T follicular helper cell (primary cell): Measurements from ENCODE around the gene CXCR4.
"Not testable (repeated sequence)": the region's sequence is repeated elsewhere in the genome, so short reads cannot be mapped to it uniquely, and the experiment has no call there.

ENCODE experiments used
- DNase-seq: peaks from one replicate; pipeline ENCODE4 v3.0.0-alpha.2; 2020; ENCODE audit warnings: low read depth

The CXCR4 gene

GRCh38 chr2:136075476-136075875 lies 42.5 kb downstream of the CXCR4 start:
- no peak for DNase-seq

- DNase-seq, result no peak
These were observed 45.3 kb downstream of the CXCR4 start for GRCh38 chr2:136072621-136073020.

- DNase-seq, result not testable (repeated sequence)
These were observed 46.1 kb downstream of the CXCR4 start for GRCh38 chr2:136071887-136072286.

- DNase-seq, result no peak
These were observed 47.0 kb downstream of the CXCR4 start for GRCh38 chr2:136070913-136071312.

GRCh38 chr2:136069773-136070172 lies 48.2 kb downstream of the CXCR4 start:
- no peak for DNase-seq

GRCh38 chr2:136068581-136069227 lies 49.2 kb downstream of the CXCR4 start:
- no peak for DNase-seq

- DNase-seq, result no peak
These were observed 49.9 kb downstream of the CXCR4 start for GRCh38 chr2:136067897-136068580.

- DNase-seq, result no peak
These were observed 50.5 kb downstream of the CXCR4 start for GRCh38 chr2:136067459-136067858.

GRCh38 chr2:136065907-136066306 lies 52.0 kb downstream of the CXCR4 start:
- DNase-seq, result no peak

GRCh38 chr2:136065384-136065783 lies 52.6 kb downstream of the CXCR4 start:
- DNase-seq, result no peak
